ENCODE results near the gene VWA7. TPM values are rescaled to one million over a fixed set of nuclear protein-coding genes. Genes with fewer than 3 reads are reported as not detected.

VWA7 gene
- total and polyA plus RNA-seq, 12 donors = 0.17 to 8.1 (median 0.68) TPM

- peaks cover 0 to 27% of the 10 kb centered on the region in 2 donors for H3K36me3 ChIP-seq (replicated peaks in 1 of 2)
- H3K27me3 ChIP-seq = no peaks in the 10 kb centered on the region
- H3K4me1 ChIP-seq (replicated peaks in 1 of 2) = peaks cover 6 to 47% of the 10 kb centered on the region in 2 donors
- TF ChIP-seq POLR2A (IDR thresholded peaks at IDR 0.05) = no peak
- TF ChIP-seq CTCF (IDR thresholded peaks at IDR 0.05) = no peak
- peak overlapping the region in 3 of 5 donors; percentile 58 to 93 (median 86) for H3K27ac ChIP-seq
- DNase-seq = peak in 1 of 7 donors; percentile 35
- intact Hi-C loops (cut with DNase I) = no loop called here
- peak overlapping the region in 1 of 4 donors; percentile 78 for H3K4me3 ChIP-seq
- whole genome bisulfite sequencing, 4 donors = 75 to 83% (median 79%) methylated on average over 32 to 41 of the region's 41 CpGs
- H3K9me3 ChIP-seq (replicated peaks in 1 of 3) = no peaks in the 10 kb centered on the region
Observed at GRCh38 chr6:31727717-31728671, 49.1 kb downstream of the VWA7 start.

DNA sequence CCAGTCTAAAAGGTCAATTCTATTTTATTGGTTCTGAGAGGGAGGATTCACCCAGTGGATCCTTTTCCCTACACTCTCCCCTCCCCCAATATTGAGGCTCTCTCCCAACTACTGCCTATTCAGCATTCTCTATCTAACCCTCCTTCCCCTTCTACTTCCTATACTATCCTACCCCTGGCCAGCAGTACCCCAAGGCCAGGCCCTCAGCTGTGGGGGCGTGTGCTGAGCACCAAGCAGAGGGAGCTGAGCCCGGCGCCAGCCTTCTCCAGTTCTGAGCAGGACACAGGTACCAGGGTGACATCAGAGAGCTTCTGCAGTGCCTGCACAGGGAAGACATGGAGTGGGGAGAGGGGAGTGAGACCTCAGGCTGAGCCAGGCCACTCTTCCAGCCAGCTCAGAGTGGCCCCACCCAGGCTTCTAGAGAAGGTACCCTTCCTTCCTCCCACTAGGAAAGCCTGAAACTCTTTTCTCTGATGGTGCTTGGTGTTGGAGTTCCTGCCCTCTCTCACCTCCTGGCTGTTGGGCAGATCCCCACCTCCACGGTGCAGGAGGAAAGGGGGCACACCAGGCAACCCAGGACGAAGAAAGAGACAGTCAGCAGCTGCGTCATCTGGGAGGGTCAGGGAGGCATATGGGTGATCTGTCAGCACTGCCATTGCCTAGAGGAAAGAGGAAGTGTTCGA, 50.0 kb downstream of the VWA7 start:
- H3K36me3 ChIP-seq (replicated peaks in 1 of 2) = peaks cover 0 to 19% of the 10 kb centered on the region in 2 donors
- TF ChIP-seq POLR2A (IDR thresholded peaks at IDR 0.05) (no peak), CTCF (IDR thresholded peaks at IDR 0.05) (no peak)
- no peaks in the 10 kb centered on the region for H3K27me3 ChIP-seq
- intact Hi-C loops (cut with DNase I) = no loop called here
- no peaks in the 10 kb centered on the region for H3K9me3 ChIP-seq (replicated peaks in 1 of 3)
- peak overlapping the region in 4 of 5 donors; percentile 26 to 93 (median 66) for H3K27ac ChIP-seq
- no peak overlapping the region for H3K4me3 ChIP-seq
- peak in 5 of 7 donors; percentile 37 to 69 (median 43) for DNase-seq
- peaks cover 6 to 39% of the 10 kb centered on the region in 2 donors for H3K4me1 ChIP-seq (replicated peaks in 1 of 2)
- 72 to 84% (median 77%) methylated on average over 3 to 7 of the region's 7 CpGs for WGBS, 4 donors

GRCh38 chr6:31725502-31726350, 51.4 kb downstream of the VWA7 start:
- DNase-seq = no peak
- no peaks in the 10 kb centered on the region for H3K9me3 ChIP-seq (replicated peaks in 1 of 3)
- 86 to 87% (median 86%) methylated on average over 12 of the region's 12 CpGs for WGBS, 4 donors
- H3K27me3 ChIP-seq = no peaks in the 10 kb centered on the region
- H3K4me3 ChIP-seq = no peak overlapping the region
- H3K36me3 ChIP-seq (replicated peaks in 1 of 2) = peaks cover 0 to 4% of the 10 kb centered on the region in 2 donors
- H3K27ac ChIP-seq = peak overlapping the region in 1 of 5 donors; percentile 17
- intact Hi-C loops (cut with DNase I) = no loop called here
- H3K4me1 ChIP-seq (replicated peaks in 1 of 2) = peaks cover 6 to 27% of the 10 kb centered on the region in 2 donors
- no peak for TF ChIP-seq CTCF (IDR thresholded peaks at IDR 0.05)
- TF ChIP-seq POLR2A (IDR thresholded peaks at IDR 0.05) = no peak
